ENCODE results near the gene ZNF385D. TPM values are rescaled to one million over a fixed set of nuclear protein-coding genes. Genes with fewer than 3 reads are reported as not detected.

The ZNF385D gene
- total and polyA plus RNA-seq, 8 donors = 1.6 to 28.6 (median 17.5) TPM

- Histone ChIP-seq H3K9me3 (peaks cover 0 to 5% of the 10 kb centered on the region in 2 donors), H3K4me1 (peaks cover 0 to 3% of the 10 kb centered on the region in 2 donors), H3K36me3 (no peaks in the 10 kb centered on the region), H3K4me3 (no peak overlapping the region), H3K27ac (no peak overlapping the region), H3K27me3 (no peaks in the 10 kb centered on the region)
- intact Hi-C loops (cut with DNase I) = no loop called here
- TF ChIP-seq, protein P1, sequence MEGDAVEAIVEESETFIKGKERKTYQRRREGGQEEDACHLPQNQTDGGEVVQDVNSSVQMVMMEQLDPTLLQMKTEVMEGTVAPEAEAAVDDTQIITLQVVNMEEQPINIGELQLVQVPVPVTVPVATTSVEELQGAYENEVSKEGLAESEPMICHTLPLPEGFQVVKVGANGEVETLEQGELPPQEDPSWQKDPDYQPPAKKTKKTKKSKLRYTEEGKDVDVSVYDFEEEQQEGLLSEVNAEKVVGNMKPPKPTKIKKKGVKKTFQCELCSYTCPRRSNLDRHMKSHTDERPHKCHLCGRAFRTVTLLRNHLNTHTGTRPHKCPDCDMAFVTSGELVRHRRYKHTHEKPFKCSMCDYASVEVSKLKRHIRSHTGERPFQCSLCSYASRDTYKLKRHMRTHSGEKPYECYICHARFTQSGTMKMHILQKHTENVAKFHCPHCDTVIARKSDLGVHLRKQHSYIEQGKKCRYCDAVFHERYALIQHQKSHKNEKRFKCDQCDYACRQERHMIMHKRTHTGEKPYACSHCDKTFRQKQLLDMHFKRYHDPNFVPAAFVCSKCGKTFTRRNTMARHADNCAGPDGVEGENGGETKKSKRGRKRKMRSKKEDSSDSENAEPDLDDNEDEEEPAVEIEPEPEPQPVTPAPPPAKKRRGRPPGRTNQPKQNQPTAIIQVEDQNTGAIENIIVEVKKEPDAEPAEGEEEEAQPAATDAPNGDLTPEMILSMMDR (IDR thresholded peaks at IDR 0.05) = no peak
- DNase-seq (no peak), ATAC-seq (no peak)
Observed at GRCh38 chr3:21789730-21790129, 38.7 kb upstream of the ZNF385D start.

DNA sequence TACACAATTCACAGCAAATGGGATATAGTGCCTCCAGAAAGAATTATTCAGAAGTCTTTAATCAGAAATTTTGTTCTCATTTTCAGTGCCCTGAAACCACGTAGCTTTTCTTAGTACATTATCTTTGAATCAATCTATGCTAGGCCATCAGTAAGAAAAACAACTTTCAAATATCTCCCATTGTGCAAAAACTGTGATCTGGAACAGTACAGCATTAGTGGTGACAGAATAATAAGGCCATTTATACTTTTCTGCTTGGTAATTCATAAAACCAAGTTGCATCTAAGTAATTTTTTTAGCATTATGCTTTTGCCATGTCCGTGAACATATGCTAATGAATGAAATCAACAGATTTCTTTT lies 35.4 kb upstream of the ZNF385D start:
- no peak overlapping the region for H3K4me3 ChIP-seq
- H3K9me3 ChIP-seq = peaks cover 0 to 5% of the 10 kb centered on the region in 2 donors
- no peak for ATAC-seq
- peaks cover 0 to 3% of the 10 kb centered on the region in 2 donors for H3K4me1 ChIP-seq
- TF ChIP-seq, protein P1 (IDR thresholded peaks at IDR 0.05) = no peak
- H3K36me3 ChIP-seq = no peaks in the 10 kb centered on the region
- H3K27ac ChIP-seq = no peak overlapping the region
- no peak for DNase-seq
- H3K27me3 ChIP-seq = no peaks in the 10 kb centered on the region
- intact Hi-C loops (cut with DNase I) = no loop called here

- no peak overlapping the region for H3K4me3 ChIP-seq
- peaks cover 0 to 5% of the 10 kb centered on the region in 2 donors for H3K9me3 ChIP-seq
- ATAC-seq (no peak), DNase-seq (no peak)
- TF ChIP-seq, protein P1 (IDR thresholded peaks at IDR 0.05) = no peak
- H3K4me1 ChIP-seq = peaks cover 0 to 3% of the 10 kb centered on the region in 2 donors
- H3K27ac ChIP-seq = no peak overlapping the region
- H3K27me3 ChIP-seq = no peaks in the 10 kb centered on the region
- H3K36me3 ChIP-seq = no peaks in the 10 kb centered on the region
- intact Hi-C loops (cut with DNase I) = no loop called here
Observed at GRCh38 chr3:21785765-21786437, 34.9 kb upstream of the ZNF385D start.

- ATAC-seq = no peak
- TF ChIP-seq, protein P1 (IDR thresholded peaks at IDR 0.05) = no peak
- intact Hi-C loops (cut with DNase I) = no loop called here
Observed at GRCh38 chr3:21783839-21784238, 32.8 kb upstream of the ZNF385D start.

GRCh38 chr3:21781355-21781754 lies 30.3 kb upstream of the ZNF385D start:
- Histone ChIP-seq H3K27ac (no peak overlapping the region), H3K9me3 (no peaks in the 10 kb centered on the region), H3K36me3 (no peaks in the 10 kb centered on the region), H3K4me1 (peaks cover 0 to 2% of the 10 kb centered on the region in 2 donors), H3K27me3 (no peaks in the 10 kb centered on the region), H3K4me3 (no peak overlapping the region)
- no peak for ATAC-seq
- no peak for DNase-seq
- intact Hi-C loops (cut with DNase I) = no loop called here
- TF ChIP-seq, protein P1 (IDR thresholded peaks at IDR 0.05) = no peak

More at GRCh38 chr3:21783839-21784238, 32.8 kb upstream of the ZNF385D start:
- Histone ChIP-seq H3K36me3 (no peaks in the 10 kb centered on the region), H3K27me3 (no peaks in the 10 kb centered on the region), H3K4me1 (peaks cover 0 to 3% of the 10 kb centered on the region in 2 donors), H3K9me3 (peaks cover 0 to 5% of the 10 kb centered on the region in 2 donors), H3K4me3 (no peak overlapping the region), H3K27ac (no peak overlapping the region)
- DNase-seq = no peak
